NCI-H2029 treated with DMSO at 0.1 percent for 48 hours (cell line): Measurements from ENCODE around the gene C19orf73.
"Not testable (repeated sequence)": the region's sequence is repeated elsewhere in the genome, so short reads cannot be mapped to it uniquely, and the experiment has no call there.

ENCODE experiments used
- DNase-seq: peaks from one replicate; lab custom pipeline; 2025; lab: John Stamatoyannopoulos, UW

The C19orf73 gene

DNA sequence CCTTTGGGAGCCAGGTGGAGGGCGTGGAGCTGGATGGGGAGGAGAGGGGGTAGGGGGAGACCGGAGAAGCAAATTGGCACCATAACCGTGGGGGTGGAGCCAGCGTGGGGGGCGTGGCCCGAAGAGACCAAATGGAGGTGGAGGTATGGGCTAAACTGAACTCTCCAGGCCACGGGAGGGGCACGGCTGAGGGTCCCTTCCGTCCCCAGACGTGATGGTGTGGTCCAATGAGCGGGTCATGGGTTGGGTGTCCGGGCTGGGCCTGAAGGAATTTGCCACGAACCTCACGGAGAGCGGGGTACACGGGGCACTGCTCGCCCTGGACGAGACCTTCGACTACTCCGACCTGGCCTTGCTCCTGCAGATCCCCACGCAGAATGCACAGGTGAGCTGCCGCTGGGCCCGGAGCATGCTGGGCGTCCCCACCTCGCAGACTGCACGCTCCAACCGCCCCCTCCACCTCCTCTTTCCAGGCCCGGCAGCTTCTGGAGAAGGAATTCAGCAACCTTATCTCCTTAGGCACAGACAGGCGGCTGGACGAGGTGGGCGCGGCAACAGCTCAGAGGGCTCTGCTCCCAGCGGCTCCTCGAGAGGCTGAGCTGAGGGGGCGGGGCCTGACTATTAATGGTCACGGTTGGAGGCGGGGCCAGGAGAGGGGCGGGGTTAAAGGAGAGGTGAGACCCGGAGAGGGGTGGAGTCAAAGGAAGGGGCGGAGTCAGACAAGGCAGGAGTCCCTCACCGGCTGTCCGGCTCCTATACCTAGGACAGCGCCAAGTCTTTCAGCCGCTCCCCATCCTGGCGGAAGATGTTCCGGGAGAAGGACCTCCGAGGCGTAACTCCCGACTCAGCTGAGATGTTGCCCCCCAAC, 30.1 kb upstream of the C19orf73 start:
- peak; percentile 88 for DNase-seq

DNA sequence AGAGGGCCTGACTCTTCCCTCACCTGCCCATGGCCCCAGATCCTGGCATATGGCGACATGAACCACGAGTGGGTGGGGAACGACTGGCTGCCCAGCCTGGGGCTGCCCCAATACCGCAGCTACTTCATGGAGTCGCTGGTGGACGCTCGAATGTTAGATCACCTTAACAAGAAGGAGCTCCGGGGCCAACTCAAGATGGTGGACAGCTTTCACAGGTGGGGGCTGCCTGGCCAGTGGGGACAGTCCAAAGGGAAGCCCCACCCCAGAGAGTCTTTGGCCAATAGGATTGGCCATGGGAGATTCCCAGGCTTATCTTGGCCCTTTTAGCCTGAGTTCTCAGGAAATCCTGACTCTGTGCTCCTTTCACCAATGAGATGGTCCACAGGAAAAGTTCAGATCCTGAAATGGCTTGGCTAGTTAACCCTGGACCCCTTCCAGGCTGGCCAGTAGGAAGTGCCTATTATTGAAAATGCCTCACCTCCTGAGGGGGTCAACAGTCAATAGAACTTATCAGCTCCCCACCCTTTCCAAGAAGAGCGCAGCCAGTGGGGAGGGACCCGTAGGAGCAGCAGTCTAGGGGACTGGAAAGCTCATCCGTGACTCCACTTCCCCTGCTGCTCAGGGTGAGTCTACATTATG, 29.2 kb upstream of the C19orf73 start:
- DNase-seq, result no peak

DNA sequence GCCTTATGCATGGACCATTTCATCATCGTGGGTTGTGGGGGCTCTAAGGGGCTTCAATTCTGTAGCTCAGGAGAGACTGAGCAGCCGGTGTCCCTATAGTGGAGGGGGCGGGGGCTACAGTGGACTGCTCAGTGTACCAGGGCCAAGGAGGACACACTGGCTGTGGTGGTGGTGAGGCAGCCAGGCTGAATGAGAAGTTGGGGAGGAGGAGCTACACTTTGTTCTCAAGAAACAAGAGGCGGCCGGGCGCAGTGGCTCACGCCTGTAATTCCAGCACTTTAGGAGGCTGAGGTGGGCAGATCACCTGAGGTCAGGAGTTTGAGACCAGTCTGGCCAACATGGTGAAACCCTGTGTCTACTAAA, 27.4 kb upstream of the C19orf73 start:
- not testable (repeated sequence) for DNase-seq

DNA sequence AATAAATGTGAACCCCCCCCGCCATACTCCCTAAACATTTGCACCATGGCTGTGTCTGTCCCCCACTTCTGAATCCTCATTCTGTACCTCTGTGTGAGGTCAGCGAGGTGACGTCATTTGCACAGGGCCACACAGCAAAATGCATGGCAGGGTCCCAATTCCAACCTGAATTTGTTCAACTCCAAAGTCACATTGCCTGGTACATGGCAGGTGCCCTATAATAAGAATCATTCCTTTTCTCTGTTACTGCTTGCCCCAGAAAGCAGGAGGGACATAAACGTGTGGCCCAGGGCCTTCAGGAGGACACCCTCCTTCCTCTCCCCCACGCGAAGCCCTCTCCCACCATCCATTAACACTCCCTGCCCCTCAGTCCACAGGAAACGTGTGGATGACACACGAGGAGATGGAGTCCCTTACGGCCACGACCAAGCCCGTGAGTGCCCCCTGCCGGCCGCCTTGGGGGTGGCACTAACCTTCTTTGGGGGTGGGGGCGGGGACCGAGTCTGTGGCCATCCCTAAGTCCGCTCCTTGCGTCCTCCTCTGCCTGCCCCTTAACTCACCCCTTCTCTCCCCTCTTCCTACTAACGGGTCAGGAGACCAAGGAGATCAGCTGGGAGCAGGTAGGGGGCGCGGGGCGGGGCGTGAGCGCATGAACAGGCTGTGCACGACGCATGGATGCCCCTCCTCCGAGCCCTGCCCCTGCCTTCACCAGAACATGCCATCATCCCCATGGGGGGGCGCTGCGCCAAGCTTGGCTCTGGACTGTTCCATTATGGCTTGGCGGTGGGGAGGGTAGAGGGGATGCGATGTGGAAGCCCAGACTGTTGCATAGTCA, 26.8 kb upstream of the C19orf73 start:
- DNase-seq, result peak; percentile 32

- peak; percentile 70 for DNase-seq
Observed at GRCh38 chr19:49142866-49143335, 24.0 kb upstream of the C19orf73 start.

- no peak for DNase-seq
Observed at GRCh38 chr19:49141352-49141751, 22.4 kb upstream of the C19orf73 start.

GRCh38 chr19:49140951-49141350, 22.0 kb upstream of the C19orf73 start:
- DNase-seq, result no peak

- DNase-seq, result no peak
Observed at GRCh38 chr19:49136771-49137171, 17.8 kb upstream of the C19orf73 start.

DNA sequence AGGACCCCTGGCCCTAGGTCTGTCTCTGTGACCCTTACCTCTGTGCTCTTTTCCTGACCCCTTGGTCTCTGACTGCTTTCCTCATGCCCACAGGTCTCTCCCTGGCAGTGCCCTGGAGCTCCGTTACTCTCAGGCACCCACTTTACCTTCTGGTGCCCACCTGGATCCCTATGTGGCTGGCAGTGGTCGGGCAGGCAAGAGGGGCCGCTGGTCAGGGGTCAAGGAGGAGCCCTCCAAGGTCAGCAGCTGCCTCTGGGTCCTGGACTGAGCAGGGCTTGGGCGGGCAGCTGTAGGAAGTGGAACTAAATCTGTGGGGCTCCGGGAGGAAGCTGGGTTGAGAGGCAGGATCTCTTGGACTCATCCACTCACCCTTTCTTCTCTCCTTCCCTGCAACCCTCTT, 16.7 kb upstream of the C19orf73 start:
- DNase-seq, result no peak

DNA sequence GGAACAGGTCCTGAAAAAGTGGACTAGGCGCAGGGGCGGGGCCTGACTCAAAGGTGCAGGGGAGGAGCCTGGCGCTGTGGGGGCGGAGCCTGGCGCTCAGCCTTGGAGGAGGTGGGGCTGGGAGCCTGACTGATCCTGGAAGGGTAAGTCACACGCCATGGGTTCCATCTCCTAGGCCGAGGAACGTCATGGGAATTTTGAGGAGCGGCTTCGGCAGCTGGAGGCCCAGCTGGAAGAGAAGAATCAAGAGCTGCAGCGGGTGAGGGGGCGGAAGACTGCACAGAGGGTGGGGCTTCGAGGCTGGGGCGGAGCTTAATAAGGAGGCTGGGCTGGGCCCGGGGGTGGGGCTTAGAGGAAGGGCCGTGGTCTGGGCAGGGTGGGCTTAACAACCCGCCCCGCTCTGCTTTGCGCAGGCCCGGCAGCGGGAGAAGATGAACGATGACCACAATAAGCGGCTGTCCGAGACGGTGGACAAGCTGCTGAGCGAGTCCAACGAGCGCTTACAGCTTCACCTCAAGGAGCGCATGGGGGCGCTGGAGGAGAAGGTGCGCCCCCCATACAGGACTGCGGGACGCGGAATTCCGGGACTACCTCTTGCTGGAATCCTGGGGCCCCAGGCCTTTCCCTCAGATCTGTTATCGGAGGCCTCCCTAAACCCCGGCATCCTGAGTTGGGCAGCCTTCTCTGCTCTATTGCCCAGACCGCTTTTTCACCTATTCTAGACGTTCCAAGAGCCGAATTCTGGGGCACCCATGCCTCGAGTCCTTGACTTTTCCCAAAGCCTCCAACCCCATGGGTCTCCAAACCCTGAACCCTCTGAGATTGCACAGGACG, 14.9 kb upstream of the C19orf73 start:
- no peak for DNase-seq

GRCh38 chr19:49132974-49133609, 14.1 kb upstream of the C19orf73 start:
- DNase-seq, result no peak

DNA sequence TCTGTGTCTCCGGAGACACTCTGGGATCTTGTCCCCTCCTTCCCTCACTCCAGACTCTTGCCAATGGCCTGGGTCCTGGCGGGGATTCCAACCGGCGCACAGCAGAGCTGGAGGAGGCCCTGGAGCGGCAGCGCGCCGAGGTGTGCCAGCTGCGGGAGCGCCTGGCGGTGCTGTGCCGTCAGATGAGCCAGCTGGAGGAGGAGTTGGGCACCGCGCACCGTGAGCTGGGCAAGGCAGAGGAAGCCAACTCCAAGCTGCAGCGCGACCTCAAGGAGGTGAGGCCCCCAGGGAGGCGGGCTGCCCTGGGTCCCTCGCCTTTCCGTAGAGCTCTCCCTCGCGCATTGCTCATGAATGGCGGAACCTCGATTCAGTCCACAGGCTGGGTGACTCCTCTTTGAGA, 11.4 kb upstream of the C19orf73 start:
- DNase-seq, result no peak

DNA sequence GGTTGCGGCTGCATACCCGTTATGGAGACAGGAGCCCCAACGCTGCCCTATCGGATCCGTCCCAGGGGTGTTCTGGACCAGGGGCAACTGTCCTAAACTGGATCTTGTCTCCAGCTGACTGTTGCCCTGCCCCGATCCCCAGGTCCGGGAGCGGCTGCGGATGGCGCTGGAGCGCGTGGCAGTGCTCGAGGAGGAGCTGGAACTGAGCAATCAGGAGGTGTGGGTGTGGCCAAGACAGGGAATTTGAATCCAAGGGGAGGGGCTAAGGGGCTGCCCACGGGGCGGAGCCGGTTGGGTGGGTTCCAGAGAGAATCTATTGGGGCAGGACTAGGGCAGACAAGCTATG, 10.3 kb upstream of the C19orf73 start:
- DNase-seq, result no peak

DNA sequence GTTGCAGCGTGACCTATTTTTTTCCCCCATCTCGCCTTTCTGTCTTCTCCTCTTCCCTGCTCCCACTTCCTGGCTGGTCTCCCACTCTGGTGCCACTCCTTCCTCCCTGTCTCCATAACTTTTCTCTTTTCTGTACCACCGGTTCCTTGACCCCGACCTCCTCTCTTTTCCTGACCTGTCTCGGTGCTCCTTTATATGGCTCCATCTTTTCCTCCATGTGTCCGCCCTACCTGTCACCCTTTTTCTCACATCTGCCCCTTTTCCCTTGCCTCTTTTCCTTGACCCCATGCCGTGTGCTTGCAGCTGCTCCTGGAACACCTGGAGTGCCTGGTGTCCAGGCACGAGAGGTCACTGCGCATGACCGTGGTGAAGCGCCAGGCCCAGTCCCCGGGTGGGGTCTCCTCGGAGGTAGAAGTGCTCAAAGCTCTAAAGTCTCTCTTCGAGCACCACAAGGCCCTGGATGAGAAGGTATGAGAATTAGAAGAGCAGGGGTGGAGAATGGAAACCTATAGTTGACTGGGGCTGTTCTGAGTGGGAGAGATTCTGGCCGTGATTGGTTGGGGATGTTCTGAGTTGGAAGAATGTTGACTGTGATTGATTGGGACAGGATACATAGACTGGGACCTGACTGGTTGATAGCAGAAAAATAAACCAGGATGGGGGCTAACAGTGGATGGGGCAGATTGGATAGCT, 9.7 kb upstream of the C19orf73 start:
- DNase-seq, result no peak

DNA sequence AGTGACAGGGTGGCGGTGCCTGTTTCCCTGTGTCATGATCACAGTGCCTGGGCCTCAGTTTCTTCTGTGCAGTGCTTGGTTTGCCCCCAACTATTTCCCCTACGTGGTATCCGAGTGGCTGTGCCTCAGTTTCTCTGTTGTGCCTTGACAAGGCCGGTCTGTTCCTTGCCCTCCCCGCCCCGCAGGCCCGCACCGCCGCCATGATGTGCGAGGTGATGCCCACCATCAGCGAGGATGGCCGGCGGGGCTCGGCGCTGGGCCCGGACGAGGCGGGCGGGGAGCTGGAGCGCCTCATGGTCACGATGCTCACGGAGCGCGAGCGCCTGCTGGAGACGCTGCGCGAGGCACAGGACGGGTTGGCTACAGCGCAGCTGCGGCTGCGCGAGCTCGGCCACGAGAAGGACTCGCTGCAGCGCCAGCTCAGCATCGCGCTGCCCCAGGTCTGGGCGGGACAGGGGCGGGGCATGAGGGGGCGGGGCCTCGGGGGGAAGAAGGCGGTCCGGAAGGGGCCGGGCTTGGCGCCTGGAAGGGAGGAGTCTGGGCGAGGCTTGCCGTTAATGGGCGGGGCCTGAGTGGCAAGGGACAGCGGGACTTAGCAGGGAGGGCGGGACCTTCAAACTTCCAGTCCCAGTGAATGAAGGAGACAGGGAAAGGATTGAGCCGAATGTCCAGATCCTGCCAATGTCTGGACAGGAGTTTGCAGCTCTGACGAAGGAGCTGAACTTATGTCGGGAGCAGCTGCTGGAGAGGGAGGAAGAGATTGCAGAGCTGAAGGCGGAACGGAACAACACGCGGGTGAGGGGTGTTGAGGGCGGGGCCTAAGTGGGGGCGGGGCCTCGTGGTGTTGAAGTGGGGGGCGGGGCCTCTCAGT, 9.0 kb upstream of the C19orf73 start:
- peak; percentile 81 for DNase-seq

GRCh38 chr19:49127225-49127624, 8.3 kb upstream of the C19orf73 start:
- DNase-seq, result not testable (repeated sequence)

- DNase-seq, result no peak
Observed at GRCh38 chr19:49126575-49126974, 7.6 kb upstream of the C19orf73 start.

DNA sequence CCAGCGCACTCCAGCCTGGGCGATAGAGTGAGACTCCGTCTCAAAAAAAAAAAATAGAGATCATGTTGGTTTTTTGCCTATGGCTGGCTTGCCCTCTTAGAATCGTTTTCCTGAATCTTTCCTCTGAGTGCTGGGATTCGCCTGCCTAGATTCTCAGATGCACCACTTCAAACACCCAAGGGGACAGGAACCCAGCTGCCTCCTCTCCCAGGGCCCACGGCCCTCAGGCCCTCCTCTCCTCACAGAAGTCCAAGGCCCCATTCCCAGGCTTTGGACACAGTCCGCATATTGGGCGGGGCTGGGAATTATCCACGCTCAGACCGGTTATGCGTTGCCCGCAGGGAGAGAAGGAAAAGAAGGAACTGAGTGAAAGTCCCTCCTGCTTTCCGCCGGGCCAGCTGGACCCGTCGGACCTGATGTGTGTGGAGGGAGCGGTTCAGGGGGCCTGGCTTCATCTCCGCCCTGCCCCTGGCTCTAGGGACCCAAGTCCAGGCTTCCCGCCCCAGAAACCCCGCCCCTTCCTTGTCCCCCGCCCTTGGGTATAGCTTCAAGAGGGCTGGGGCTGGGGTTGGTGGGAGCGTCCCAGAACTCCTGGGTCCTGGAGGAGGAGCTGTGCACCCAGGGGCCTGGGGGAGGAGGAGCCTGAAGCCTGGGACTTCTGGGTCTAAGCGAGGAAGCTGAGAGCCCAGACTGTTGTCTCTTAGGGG, 6.2 kb upstream of the C19orf73 start:
- DNase-seq, result no peak

DNA sequence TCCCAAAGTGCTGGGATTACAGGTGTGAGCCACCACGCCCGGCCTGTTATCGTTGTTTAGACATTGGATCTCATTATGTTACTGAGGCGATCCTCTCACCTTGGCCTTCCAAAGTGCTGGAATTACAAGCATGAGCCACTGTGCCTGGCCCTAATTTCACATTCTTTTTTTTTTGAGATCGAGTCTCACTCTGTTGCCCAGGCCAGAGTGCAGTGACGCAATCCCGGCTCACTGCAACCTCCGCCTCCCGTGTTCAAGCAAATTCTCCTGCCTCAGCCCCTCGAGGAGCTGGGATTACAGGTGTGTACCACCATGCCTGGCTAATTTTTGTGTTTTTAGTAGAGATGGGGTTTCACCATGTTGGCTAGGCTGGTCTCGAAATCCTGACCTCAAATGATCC, 4.3 kb upstream of the C19orf73 start:
- DNase-seq, result not testable (repeated sequence)
